ENCODE measurements around the gene NOC4L. TPM values are rescaled to one million over a fixed set of nuclear protein-coding genes. Genes with fewer than 3 reads are reported as not detected.
A peak's percentile ranks its signal among the peaks of the same experiment; 100 is the strongest.
"Not testable (repeated sequence)": the region's sequence is repeated elsewhere in the genome, so short reads cannot be mapped to it uniquely, and the experiment has no call there.

The NOC4L gene
- total RNA-seq, 1 donor from 2014 or later = 39.3 TPM

DNA sequence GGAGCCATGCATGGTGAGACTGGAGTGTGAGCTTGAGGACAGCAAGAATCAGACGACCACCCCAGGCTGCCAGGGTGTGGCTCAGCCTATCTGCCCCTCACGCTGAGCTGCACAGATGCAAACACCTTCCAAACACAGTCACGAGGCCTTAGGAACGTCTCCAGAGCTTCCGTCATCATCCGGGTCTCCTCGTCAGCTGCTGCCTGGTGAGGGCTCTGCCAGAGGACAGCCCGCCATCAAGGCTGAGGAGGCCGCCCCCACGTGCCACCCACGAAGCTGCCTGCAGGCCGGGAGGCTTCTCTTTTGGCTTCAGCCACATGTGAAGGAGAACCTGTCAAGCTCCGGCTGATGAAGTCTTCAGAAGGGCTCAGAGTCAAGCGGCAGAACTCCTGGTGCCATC is 13.6 kb upstream of the NOC4L start:
- no peak for DNase-seq (ENCODE audit: low spot score)
- intact Hi-C loops (cut with micrococcal nuclease) = no loop called here
- H3K36me3 Mint-ChIP-seq (ENCODE audit: low read depth) = peaks cover 37% of the 10 kb centered on the region
- no peaks in the 10 kb centered on the region for H3K4me1 Mint-ChIP-seq (ENCODE audit: low read depth)
- no peak overlapping the region for H3K4me3 Mint-ChIP-seq (ENCODE audit: low read depth)
- H3K27me3 Mint-ChIP-seq (ENCODE audit: low read depth) = no peaks in the 10 kb centered on the region
- H3K27ac Mint-ChIP-seq = no peak overlapping the region
- peaks cover 7% of the 10 kb centered on the region for H3K9me3 Mint-ChIP-seq

GRCh38 chr12:132131229-132131628 is 13.0 kb upstream of the NOC4L start:
- Mint-ChIP-seq H3K27ac (no peak overlapping the region), H3K4me1 (ENCODE audit: low read depth) (no peaks in the 10 kb centered on the region), H3K36me3 (ENCODE audit: low read depth) (peaks cover 32% of the 10 kb centered on the region), H3K27me3 (ENCODE audit: low read depth) (no peaks in the 10 kb centered on the region), H3K9me3 (peaks cover 7% of the 10 kb centered on the region), H3K4me3 (ENCODE audit: low read depth) (no peak overlapping the region)
- intact Hi-C loops (cut with micrococcal nuclease) = no loop called here
- no peak for DNase-seq (ENCODE audit: low spot score)

DNA sequence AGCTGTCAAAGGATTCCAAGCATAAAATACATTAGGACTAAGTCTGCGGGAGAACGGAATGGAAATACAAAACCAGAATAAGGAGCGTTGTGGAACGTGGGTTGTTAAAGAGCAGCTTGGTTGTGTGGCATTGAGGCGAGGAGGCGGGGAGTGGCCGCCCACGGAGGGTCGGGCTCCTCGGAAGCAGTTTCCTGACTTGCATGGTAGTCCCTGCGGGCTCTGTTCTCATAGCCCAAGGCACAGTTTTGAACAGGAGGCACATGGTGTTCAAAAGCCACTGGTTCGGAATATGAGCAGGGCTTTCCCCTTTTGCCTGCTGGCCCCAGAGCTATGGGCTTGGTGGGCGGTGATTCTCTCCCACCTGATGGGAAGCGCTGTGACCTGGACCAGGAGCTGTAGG is 12.3 kb upstream of the NOC4L start:
- Mint-ChIP-seq H3K27me3 (ENCODE audit: low read depth) (no peaks in the 10 kb centered on the region), H3K9me3 (peaks cover 7% of the 10 kb centered on the region), H3K27ac (no peak overlapping the region), H3K4me3 (ENCODE audit: low read depth) (no peak overlapping the region), H3K4me1 (ENCODE audit: low read depth) (no peaks in the 10 kb centered on the region), H3K36me3 (ENCODE audit: low read depth) (peaks cover 28% of the 10 kb centered on the region)
- DNase-seq (ENCODE audit: low spot score) = no peak
- intact Hi-C loops (cut with micrococcal nuclease) = no loop called here

DNA sequence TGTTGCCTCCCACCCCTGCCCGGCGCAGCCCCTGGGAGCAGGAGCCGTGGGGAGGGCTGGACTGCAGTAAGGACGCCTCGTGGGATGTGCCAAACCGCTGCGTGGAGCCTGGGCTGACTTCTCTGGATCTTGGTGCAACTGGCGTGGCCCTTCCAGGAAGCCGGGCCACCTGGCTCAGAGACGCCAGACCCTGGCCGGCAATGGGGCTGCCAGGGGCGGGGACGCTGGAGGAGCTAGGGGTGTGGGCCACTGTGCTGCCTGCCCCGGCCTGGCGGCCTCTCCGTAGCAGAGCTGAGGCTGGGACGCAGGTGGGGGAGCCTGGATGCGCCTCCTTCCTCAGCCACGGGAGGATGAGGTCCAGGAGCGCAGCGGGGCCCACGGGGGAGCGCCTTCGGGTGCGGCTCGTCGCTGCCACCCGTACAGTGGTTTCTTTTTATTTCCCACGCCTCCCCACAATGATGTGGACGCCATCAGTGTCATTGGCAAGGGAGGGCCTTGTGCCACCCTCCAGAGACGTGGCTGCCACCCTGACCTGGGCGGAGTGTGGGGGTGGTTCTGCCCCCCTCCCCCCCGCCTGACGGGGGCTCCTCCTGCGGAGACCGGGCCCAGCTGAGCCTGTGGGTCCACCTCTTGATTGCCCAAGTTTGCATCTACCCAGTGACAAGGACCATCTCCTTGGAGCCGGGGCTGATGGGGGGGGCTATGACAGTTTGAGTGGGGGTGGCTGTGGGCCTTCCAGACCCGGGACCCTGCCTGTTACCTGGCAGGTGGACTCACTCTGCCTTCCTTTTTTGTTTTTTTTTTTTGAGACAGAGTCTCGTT is 11.4 kb upstream of the NOC4L start:
- H3K9me3 Mint-ChIP-seq = peaks cover 6% of the 10 kb centered on the region
- no peak overlapping the region for H3K4me3 Mint-ChIP-seq (ENCODE audit: low read depth)
- no peaks in the 10 kb centered on the region for H3K27me3 Mint-ChIP-seq (ENCODE audit: low read depth)
- peaks cover 29% of the 10 kb centered on the region for H3K36me3 Mint-ChIP-seq (ENCODE audit: low read depth)
- intact Hi-C loops (cut with micrococcal nuclease) = no loop called here
- no peak for DNase-seq (ENCODE audit: low spot score)
- H3K27ac Mint-ChIP-seq = no peak overlapping the region
- no peaks in the 10 kb centered on the region for H3K4me1 Mint-ChIP-seq (ENCODE audit: low read depth)

DNA sequence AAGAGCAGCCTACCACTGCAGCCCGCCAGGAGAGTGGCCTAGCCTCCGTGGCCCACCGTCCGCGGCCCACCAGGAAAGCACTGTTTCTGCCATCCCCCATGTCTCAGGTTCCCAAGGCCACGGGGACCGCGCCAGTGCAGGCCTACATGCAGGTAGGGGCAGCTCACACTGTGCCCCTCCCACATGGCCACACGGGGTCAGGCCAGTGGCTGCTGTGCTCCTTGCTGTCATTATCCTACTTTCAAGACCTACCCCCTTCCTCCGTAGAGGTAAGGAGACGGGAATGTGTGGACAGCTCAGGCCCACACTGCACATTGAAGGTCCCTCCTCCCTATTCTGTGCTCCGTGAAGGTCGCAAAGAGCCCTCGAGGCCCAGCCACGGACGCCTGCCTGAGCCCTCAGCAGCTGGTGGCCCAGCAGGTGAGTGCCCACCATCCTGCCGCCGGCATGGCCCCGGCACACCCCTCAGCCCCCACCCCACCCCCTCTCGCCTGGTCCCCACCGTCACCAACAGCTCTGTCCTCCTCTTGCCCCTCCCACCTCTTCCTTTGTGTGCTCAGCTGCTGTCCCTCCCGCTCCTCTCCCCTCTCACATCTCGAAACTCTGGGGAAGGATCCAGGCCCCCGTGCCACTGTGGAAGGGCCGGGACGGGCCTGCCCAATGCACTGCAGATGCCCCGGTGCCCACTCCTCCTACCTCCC is 10.2 kb upstream of the NOC4L start:
- no peak for DNase-seq (ENCODE audit: low spot score)
- no peaks in the 10 kb centered on the region for H3K9me3 Mint-ChIP-seq
- intact Hi-C loops (cut with micrococcal nuclease) = no loop called here
- peaks cover 24% of the 10 kb centered on the region for H3K36me3 Mint-ChIP-seq (ENCODE audit: low read depth)
- H3K27ac Mint-ChIP-seq = no peak overlapping the region
- no peak overlapping the region for H3K4me3 Mint-ChIP-seq (ENCODE audit: low read depth)
- H3K27me3 Mint-ChIP-seq (ENCODE audit: low read depth) = no peaks in the 10 kb centered on the region
- H3K4me1 Mint-ChIP-seq (ENCODE audit: low read depth) = no peaks in the 10 kb centered on the region

GRCh38 chr12:132134653-132135183 is 9.5 kb upstream of the NOC4L start:
- intact Hi-C loops (cut with micrococcal nuclease) = not testable (repeated sequence)
- peaks cover 25% of the 10 kb centered on the region for H3K36me3 Mint-ChIP-seq (ENCODE audit: low read depth)

DNA sequence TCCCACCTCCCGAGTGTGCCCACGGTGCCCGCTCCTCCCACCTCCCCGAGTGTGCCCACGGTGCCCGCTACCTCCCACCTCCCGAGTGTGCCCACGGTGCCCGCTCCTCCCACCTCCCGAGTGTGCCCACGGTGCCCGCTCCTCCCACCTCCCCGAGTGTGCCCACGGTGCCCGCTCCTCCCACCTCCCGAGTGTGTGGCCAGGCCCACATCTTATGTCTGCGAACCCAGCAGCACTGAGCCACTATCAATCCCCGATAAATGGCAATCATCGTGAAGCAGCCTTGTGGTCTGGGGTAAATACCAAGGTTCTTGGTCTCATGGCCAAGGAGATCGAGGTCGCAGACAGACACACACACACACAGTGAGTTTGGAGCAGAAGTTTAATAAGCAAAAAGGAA is 8.0 kb upstream of the NOC4L start:
- H3K27ac Mint-ChIP-seq = peak overlapping the region; percentile 8
- peaks cover 30% of the 10 kb centered on the region for H3K36me3 Mint-ChIP-seq (ENCODE audit: low read depth)
- intact Hi-C loops (cut with micrococcal nuclease); DNase-seq (ENCODE audit: low spot score); H3K4me3 Mint-ChIP-seq (ENCODE audit: low read depth); H3K4me1 Mint-ChIP-seq (ENCODE audit: low read depth); H3K27me3 Mint-ChIP-seq (ENCODE audit: low read depth); H3K9me3 Mint-ChIP-seq: not testable (repeated sequence)

More at GRCh38 chr12:132134653-132135183, 9.5 kb upstream of the NOC4L start:
- not testable (repeated sequence) for H3K27ac Mint-ChIP-seq; H3K9me3 Mint-ChIP-seq; H3K27me3 Mint-ChIP-seq (ENCODE audit: low read depth); DNase-seq (ENCODE audit: low spot score); H3K4me3 Mint-ChIP-seq (ENCODE audit: low read depth); H3K4me1 Mint-ChIP-seq (ENCODE audit: low read depth)

- H3K9me3 Mint-ChIP-seq = no peaks in the 10 kb centered on the region
- H3K27me3 Mint-ChIP-seq (ENCODE audit: low read depth) = no peaks in the 10 kb centered on the region
- no peak for DNase-seq (ENCODE audit: low spot score)
- peaks cover 2% of the 10 kb centered on the region for H3K4me1 Mint-ChIP-seq (ENCODE audit: low read depth)
- intact Hi-C loops (cut with micrococcal nuclease) = no loop called here
- H3K36me3 Mint-ChIP-seq (ENCODE audit: low read depth) = peaks cover 30% of the 10 kb centered on the region
- no peak overlapping the region for H3K27ac Mint-ChIP-seq
- H3K4me3 Mint-ChIP-seq (ENCODE audit: low read depth) = no peak overlapping the region
These were observed 6.7 kb upstream of the NOC4L start for GRCh38 chr12:132137483-132138125.

GRCh38 chr12:132138941-132139871 is 5.1 kb upstream of the NOC4L start:
- Mint-ChIP-seq H3K4me1 (ENCODE audit: low read depth) (peaks cover 4% of the 10 kb centered on the region), H3K27ac (no peak overlapping the region), H3K4me3 (ENCODE audit: low read depth) (no peak overlapping the region), H3K27me3 (ENCODE audit: low read depth) (no peaks in the 10 kb centered on the region), H3K36me3 (ENCODE audit: low read depth) (peaks cover 30% of the 10 kb centered on the region), H3K9me3 (no peaks in the 10 kb centered on the region)
- intact Hi-C loops (cut with micrococcal nuclease) = no loop called here
- DNase-seq (ENCODE audit: low spot score) = no peak

DNA sequence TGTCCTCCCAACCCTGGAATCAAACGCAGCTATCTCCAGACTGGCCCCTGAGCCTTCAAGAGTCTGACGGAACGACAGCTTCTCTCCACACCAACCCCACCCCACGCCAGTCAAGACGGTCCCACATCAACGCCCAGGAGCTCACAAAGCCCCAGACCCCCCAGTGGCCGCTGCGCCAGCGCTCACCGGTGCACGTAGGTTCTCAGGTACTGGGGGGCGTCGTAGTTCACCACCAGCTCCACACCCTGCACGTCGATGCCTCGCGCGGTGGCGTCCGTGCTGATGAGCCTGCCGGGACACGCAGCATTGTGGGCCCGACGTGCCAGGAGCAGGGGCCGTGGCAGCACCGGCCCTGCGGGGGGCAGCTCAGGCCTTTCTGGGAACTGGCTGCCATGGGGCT is 4.3 kb upstream of the NOC4L start:
- Mint-ChIP-seq H3K9me3 (no peaks in the 10 kb centered on the region), H3K27me3 (ENCODE audit: low read depth) (no peaks in the 10 kb centered on the region), H3K27ac (no peak overlapping the region), H3K4me1 (ENCODE audit: low read depth) (peaks cover 4% of the 10 kb centered on the region), H3K36me3 (ENCODE audit: low read depth) (peaks cover 30% of the 10 kb centered on the region), H3K4me3 (ENCODE audit: low read depth) (no peak overlapping the region)
- no peak for DNase-seq (ENCODE audit: low spot score)
- intact Hi-C loops (cut with micrococcal nuclease) = loop anchor here (5.0 kb wide), 1 partner anchor 53 kb away; no protein-coding TSS in a partner anchor

DNA sequence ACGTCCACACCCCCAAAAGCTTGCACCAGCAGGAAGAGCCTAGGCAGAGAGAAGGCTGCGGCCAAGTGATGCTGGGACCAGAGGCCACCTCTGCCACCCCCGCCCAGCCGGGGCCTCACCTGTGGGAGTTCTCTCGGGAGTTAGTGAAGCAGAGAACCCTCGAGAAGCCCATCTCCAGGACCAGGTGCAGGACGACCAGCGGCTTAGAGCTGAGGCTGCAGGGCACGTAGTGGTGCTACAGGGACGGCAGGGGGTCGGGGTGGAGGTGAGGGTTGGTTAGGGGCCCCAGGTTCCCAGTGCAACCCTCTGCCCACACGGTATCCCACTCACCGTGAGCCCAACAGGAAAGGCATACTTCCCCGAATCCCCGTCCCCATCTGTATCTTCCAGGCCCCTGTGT is 3.8 kb upstream of the NOC4L start:
- peaks cover 8% of the 10 kb centered on the region for H3K4me1 Mint-ChIP-seq (ENCODE audit: low read depth)
- H3K4me3 Mint-ChIP-seq (ENCODE audit: low read depth) = no peak overlapping the region

More for the DNA sequence above, 3.8 kb upstream of the NOC4L start:
- no peaks in the 10 kb centered on the region for H3K9me3 Mint-ChIP-seq
- intact Hi-C loops (cut with micrococcal nuclease) = loop anchor here (5.0 kb wide), 1 partner anchor 53 kb away; no protein-coding TSS in a partner anchor
- peaks cover 30% of the 10 kb centered on the region for H3K36me3 Mint-ChIP-seq (ENCODE audit: low read depth)
- no peak for DNase-seq (ENCODE audit: low spot score)
- H3K27me3 Mint-ChIP-seq (ENCODE audit: low read depth) = no peaks in the 10 kb centered on the region
- H3K27ac Mint-ChIP-seq = no peak overlapping the region
